ENCODE data around the gene NLRP6.
"Not testable (repeated sequence)": the region's sequence is repeated elsewhere in the genome, so short reads cannot be mapped to it uniquely, and the experiment has no call there.

Gene NLRP6

GRCh38 chr11:282630-283360, 4.6 kb downstream of the NLRP6 start:
- DNase-seq = no peak

GRCh38 chr11:283405-284104, 5.3 kb downstream of the NLRP6 start:
- DNase-seq = no peak

DNA sequence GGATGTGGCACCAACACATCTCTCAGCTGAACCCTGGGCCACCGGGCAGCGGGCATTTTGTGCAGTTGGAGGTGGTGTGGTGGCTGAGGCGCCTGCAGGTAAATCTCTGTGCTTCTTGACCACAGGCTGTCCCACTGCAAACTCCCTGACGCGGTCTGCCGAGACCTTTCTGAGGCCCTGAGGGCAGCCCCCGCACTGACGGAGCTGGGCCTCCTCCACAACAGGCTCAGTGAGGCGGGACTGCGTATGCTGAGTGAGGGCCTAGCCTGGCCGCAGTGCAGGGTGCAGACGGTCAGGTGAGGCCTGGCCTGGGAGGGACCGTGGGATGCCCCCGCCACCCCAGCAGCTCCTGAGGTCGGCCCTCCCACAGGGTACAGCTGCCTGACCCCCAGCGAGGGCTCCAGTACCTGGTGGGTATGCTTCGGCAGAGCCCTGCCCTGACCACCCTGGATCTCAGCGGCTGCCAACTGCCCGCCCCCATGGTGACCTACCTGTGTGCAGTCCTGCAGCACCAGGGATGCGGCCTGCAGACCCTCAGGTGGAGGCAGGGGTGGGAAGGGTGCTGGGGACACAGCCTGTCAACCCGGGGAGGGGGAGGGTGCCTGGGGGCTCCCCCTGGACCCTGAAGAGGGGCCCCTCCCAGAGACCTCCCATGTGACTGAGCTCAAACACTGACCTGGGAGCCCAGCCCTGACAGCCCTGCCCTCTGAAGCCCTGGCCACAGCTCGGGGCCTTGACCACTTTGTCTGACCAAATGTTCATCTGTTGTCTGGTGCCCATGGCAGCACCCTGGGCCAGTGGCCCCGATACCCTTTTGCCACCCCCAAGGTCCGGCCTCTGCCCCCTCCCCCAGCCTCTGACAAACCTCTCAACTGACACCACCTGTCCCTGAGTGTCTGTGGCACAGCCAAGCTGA, 6.2 kb downstream of the NLRP6 start:
- DNase-seq = no peak

- DNase-seq = no peak
Observed at GRCh38 chr11:285021-285893, 7.0 kb downstream of the NLRP6 start.

- DNase-seq = no peak
Observed at GRCh38 chr11:285894-286220, 7.7 kb downstream of the NLRP6 start.

DNA sequence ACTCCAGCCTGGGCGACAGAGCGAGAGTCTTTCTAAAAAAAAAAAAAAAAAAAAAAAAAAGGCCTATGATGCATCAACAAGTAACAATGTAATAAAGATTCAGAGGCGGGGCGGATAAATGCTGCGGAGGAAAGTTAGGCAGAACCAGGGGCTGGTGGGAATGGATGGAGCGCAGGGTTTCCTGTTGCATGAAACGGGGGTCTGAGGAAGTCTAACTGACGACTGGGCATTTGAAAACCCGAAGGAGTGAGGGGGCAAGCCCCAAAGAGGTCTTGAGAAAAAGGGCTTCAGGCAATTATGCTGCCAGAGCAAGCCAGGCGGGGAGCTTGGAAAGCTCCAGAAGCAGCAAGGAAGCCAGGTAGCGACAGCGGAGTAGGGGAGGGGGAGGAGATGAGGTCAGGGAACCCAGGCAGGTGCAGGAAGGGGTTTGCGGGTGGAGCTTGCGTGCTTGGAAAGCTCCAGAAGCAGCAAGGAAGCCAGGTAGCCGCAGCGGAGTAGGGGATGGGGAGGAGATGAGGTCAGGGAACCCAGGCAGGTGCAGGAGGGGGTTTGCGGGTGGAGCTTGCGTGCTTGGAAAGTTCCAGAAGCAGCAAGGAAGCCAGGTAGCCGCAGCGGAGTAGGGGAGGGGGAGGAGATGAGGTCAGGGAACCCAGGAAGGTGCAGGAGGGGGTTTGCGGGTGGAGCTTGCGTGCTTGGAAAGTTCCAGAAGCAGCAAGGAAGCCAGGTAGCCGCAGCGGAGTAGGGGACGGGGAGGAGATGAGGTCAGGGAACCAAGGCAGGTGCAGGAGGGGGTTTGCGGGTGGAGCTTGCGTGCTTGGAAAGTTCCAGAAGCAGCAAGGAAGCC, 9.0 kb downstream of the NLRP6 start:
- DNase-seq = not testable (repeated sequence)

DNA sequence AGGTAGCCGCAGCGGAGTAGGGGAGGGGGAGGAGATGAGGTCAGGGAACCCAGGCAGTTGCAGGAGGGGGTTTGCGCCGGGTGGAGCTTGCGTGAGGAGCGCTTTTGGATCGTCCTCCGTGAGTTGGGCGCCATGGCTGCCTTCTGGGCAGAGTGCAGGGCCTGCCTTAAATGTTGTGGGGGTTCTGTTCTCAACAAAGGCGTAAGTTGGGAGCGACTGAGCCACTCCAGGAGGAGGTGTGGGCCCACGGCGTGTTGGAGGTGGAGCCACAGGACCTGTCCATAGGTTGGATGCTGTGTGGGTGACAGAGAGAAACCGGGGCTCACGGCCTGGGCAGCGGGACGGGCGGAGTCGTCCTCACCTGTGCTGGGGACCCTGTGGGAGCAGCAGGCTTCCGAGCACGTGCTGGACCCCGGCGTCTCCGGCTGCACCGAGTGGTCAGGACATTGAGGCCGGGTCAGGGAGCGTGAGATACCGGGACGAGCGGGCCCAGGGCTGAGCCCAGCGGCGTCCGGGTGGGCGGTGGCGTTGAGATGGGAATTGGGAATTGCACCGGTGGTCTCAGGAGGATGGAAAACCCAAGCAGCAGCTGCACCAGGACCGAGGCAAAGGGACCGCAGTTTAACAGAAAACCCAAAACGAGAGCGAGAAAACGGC, 9.7 kb downstream of the NLRP6 start:
- peak in 1 of 2 experiments; percentile 20 for DNase-seq

GRCh38 chr11:288478-289397, 10.5 kb downstream of the NLRP6 start, which contains the start of gene PGGHG:
TSS of gene PGGHG (plus strand) at chr11:289126. CDS start at chr11:289817, 691 bp downstream.
- DNase-seq = peak; percentile 35 to 45

- DNase-seq = no peak
Observed at GRCh38 chr11:289398-289711, 11.1 kb downstream of the NLRP6 start.

DNA sequence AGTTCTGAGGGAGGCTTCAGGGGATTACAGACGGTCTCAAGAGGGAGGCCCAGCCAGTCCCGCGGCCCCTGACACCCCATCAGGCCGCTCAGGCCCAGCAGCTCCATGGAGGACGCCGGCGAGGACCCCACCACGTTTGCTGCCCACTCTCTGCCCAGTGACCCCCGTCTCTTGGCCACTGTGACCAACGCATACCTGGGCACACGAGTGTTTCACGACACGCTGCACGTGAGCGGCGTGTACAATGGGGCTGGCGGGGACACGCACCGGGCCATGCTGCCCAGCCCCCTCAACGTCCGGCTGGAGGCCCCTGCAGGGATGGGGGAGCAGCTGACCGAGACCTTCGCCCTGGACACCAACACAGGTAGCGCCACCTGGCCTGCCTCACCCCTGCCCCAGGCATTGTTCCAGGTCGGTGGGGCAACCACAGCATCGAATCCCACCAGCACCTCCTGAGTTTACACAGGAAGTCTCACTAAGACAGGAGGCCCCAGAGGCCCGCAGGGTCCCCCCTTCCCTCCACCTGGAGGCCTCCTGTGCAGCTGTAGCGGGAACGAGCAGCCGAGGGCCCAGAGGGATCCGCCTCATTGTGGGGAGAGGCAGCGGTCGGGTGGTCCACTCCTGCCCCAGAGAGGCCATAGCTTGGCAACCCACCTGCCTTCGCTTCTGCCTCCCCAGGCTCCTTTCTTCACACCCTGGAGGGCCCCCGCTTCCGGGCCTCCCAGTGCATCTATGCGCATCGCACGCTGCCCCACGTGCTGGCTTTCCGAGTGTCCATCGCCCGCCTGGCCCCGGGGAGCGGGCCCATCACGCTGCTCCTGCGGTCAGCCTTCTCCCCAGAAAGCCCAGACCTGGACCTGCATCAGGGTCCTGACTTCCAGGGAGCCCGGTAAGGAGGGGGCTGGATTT, 11.8 kb downstream of the NLRP6 start:
- DNase-seq = no peak

- DNase-seq = no peak
Observed at GRCh38 chr11:290621-291231, 12.5 kb downstream of the NLRP6 start.

GRCh38 chr11:291281-292210, 13.3 kb downstream of the NLRP6 start:
- no peak for DNase-seq

DNA sequence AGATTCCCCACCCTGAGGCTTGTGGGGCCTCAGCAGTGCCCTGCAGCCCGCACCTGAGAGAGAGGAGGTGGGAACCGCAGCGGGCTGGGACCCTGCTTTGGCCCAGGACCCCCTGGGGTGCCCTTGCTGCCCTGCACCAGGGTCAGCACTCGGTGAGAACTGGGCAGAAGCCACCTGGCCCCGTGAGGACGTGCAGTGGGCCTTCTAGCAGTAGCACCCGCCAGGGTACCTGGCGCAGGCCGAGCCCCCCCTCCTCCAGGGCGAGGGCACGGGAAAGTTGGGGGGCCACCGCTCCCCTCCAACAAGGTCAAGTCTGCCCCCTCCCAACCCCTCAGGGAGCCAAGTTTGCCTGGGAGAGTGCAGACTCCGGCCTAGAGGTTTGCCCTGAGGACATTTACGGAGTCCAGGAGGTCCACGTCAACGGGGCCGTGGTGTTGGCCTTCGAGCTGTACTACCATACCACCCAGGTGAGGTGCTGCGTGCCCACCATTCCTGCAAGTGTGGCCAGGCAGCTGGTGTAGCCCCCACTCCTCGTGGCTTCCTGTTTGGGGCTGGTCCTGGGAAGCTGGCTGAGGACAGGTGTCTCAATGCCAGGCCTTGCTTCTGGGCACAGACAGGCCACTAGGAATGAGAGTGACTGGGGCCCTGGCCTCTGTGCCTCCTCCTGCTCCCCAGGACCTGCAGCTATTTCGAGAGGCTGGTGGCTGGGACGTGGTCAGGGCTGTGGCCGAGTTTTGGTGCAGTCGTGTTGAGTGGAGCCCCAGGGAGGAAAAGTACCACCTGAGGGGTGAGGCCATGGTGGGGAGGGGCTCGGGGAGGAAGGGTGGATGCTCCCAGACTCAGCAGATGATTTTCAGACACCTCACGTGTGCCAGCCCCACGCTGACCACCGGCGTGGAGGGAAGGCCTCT, 14.3 kb downstream of the NLRP6 start:
- no peak for DNase-seq

DNA sequence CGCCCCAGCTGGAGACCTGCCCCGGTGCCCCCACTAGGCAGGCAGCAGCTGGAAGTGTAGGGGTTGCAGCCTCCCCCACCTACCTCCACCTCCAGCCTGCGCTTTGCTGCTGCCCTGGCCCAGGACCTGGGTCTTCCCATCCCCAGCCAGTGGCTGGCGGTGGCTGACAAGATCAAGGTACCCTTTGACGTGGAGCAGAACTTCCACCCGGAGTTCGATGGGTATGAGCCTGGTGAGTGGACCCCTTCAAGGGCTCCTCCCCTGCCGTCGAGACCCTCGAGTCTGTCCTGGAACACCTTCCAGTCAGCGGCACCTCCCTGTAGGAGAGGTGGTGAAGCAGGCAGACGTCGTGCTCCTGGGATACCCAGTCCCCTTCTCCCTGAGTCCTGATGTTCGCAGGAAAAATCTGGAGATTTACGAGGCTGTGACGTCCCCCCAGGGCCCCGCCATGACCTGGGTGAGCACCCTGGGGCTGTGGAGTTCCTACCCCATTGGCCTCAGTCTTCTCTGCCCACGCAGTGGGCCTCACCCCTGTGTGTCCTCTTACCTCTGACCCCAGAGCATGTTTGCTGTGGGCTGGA, 15.2 kb downstream of the NLRP6 start:
- DNase-seq = no peak

- no peak for DNase-seq
Observed at GRCh38 chr11:293852-294661, 15.8 kb downstream of the NLRP6 start.

Measured in AML-193 (cell line).